ENCODE results near the gene RAMP1.
"Not testable (repeated sequence)": the region's sequence is repeated elsewhere in the genome, so short reads cannot be mapped to it uniquely, and the experiment has no call there.

RAMP1 gene

GRCh38 chr2:237863689-237864443, 4.4 kb downstream of the RAMP1 start:
- no peak for DNase-seq (ENCODE audit: low read depth in 2 of 2)

- no peak for DNase-seq (ENCODE audit: low read depth in 2 of 2)
These were observed 5.1 kb downstream of the RAMP1 start for GRCh38 chr2:237864444-237864931.

- no peak for DNase-seq (ENCODE audit: low read depth in 2 of 2)
These were observed 5.7 kb downstream of the RAMP1 start for GRCh38 chr2:237864940-237865622.

- DNase-seq (ENCODE audit: low read depth in 2 of 2) = no peak
These were observed 6.2 kb downstream of the RAMP1 start for GRCh38 chr2:237865623-237866041.

GRCh38 chr2:237866101-237866621, 6.7 kb downstream of the RAMP1 start:
- DNase-seq (ENCODE audit: low read depth in 2 of 2) = no peak

- no peak for DNase-seq (ENCODE audit: low read depth in 2 of 2)
These were observed 8.0 kb downstream of the RAMP1 start for GRCh38 chr2:237867465-237867864.

GRCh38 chr2:237868074-237868473, 8.7 kb downstream of the RAMP1 start:
- not testable (repeated sequence) for DNase-seq (ENCODE audit: low read depth in 2 of 2)

- DNase-seq (ENCODE audit: low read depth in 2 of 2) = no peak
These were observed 9.4 kb downstream of the RAMP1 start for GRCh38 chr2:237868631-237869342.

GRCh38 chr2:237869343-237870102, 10.1 kb downstream of the RAMP1 start:
- DNase-seq (ENCODE audit: low read depth in 2 of 2) = no peak

- DNase-seq (ENCODE audit: low read depth in 2 of 2) = no peak
These were observed 10.7 kb downstream of the RAMP1 start for GRCh38 chr2:237870126-237870525.

GRCh38 chr2:237870754-237871651, 11.6 kb downstream of the RAMP1 start:
- DNase-seq (ENCODE audit: low read depth in 2 of 2) = no peak

- DNase-seq (ENCODE audit: low read depth in 2 of 2) = no peak
These were observed 12.9 kb downstream of the RAMP1 start for GRCh38 chr2:237872178-237872887.

GRCh38 chr2:237873421-237873831, 14.0 kb downstream of the RAMP1 start:
- DNase-seq (ENCODE audit: low read depth in 2 of 2) = no peak

- DNase-seq (ENCODE audit: low read depth in 2 of 2) = no peak
These were observed 14.6 kb downstream of the RAMP1 start for GRCh38 chr2:237873897-237874551.

GRCh38 chr2:237874585-237875161, 15.2 kb downstream of the RAMP1 start:
- DNase-seq (ENCODE audit: low read depth in 2 of 2) = no peak

GRCh38 chr2:237875256-237876060, 16.0 kb downstream of the RAMP1 start:
- no peak for DNase-seq (ENCODE audit: low read depth in 2 of 2)

GRCh38 chr2:237876061-237876526, 16.7 kb downstream of the RAMP1 start:
- DNase-seq (ENCODE audit: low read depth in 2 of 2) = no peak

- no peak for DNase-seq (ENCODE audit: low read depth in 2 of 2)
These were observed 17.1 kb downstream of the RAMP1 start for GRCh38 chr2:237876532-237876931.
